PC-9 (cell line): ENCODE data around the gene ZNF846. TPM values are rescaled to one million over a fixed set of nuclear protein-coding genes. Genes with fewer than 3 reads are reported as not detected.
"Not testable (repeated sequence)": the region's sequence is repeated elsewhere in the genome, so short reads cannot be mapped to it uniquely, and the experiment has no call there.

Experiments
- BruUV-seq: library from RNA; stranded (reverse); fragments of 400-500 nt; replicated peaks from 2 replicates; lab custom pipeline; 2021; lab: Mats Ljungman, UMichigan
- CTCF ChIA-PET: fragments of 300-600 bp; sonication (Branson Sonifier 250); formaldehyde crosslinking; loops from one replicate; lab custom pipeline; 2022; ENCODE audit warnings: antibody characterized with exemption; lab: Charles Lee
- POLR2A ChIA-PET: fragments of 300-600 bp; sonication (Branson Sonifier 250); formaldehyde crosslinking; loops from one replicate; lab custom pipeline; 2022; ENCODE audit warnings: antibody characterized with exemption; ENCODE audit not compliant: unreplicated experiment; lab: Charles Lee
- DNase-seq, 2 experiments: peaks; one replicate each; pipeline versions ENCODE4 v3.0.0 to v3.0.0-alpha.2; 2015 to 2022; ENCODE audit warnings: mixed read lengths in 1 of 2
- H2AFZ ChIP-seq: fragments of 200-600 bp; sonication (generic); 2 replicates; pipeline ENCODE4 v1.8.1; 2017; ENCODE audit warnings: antibody characterized with exemption
- H3F3A ChIP-seq: fragments of 200-600 bp; sonication (generic); 2 replicates; pipeline ENCODE4 v1.8.1; 2017; ENCODE audit warnings: antibody characterized with exemption, mild to moderate bottlenecking, low read depth; ENCODE audit not compliant: insufficient read depth
- H3K27ac ChIP-seq: fragments of 200-600 bp; sonication (generic); 2 replicates; pipeline ENCODE4 v1.6.1; 2016; ENCODE audit warnings: mixed run types
- H3K27me3 ChIP-seq: fragments of 200-600 bp; sonication (generic); 2 replicates; pipeline ENCODE4 v1.6.1; 2016; ENCODE audit warnings: low read depth, mixed run types; ENCODE audit not compliant: insufficient read depth
- H3K36me3 ChIP-seq: fragments of 200-600 bp; sonication (generic); 2 replicates; pipeline ENCODE4 v1.6.1; 2016; ENCODE audit warnings: low read depth, mixed run types
- H3K4me1 ChIP-seq: fragments of 200-600 bp; sonication (generic); replicated peaks from 2 replicates; pipeline ENCODE4 v1.6.1; 2016; ENCODE audit warnings: mixed run types; ENCODE audit not compliant: insufficient read depth
- H3K4me2 ChIP-seq: fragments of 200-600 bp; sonication (generic); 2 replicates; pipeline ENCODE4 v1.6.1; 2017; ENCODE audit warnings: mixed run types
- H3K4me3 ChIP-seq: fragments of 200-600 bp; sonication (generic); 2 replicates; pipeline ENCODE4 v1.6.1; 2016; ENCODE audit warnings: mixed run types
- H3K79me2 ChIP-seq: fragments of 200-600 bp; sonication (generic); 2 replicates; pipeline ENCODE4 v1.6.1; 2017; ENCODE audit warnings: low read depth, mixed run types
- H3K9me2 ChIP-seq: fragments of 200-600 bp; sonication (generic); 2 replicates; pipeline ENCODE4 v1.8.1; 2017; ENCODE audit warnings: mild to moderate bottlenecking; ENCODE audit not compliant: insufficient read depth
- H3K9me3 ChIP-seq: fragments of 200-600 bp; sonication (generic); 2 replicates; pipeline ENCODE4 v1.8.1; 2016; ENCODE audit warnings: low read depth; ENCODE audit not compliant: insufficient read depth
- H4K20me1 ChIP-seq: fragments of 200-600 bp; sonication (generic); 2 replicates; pipeline ENCODE4 v1.8.1; 2017; ENCODE audit not compliant: insufficient read depth
- EZH2 ChIP-seq: fragments of 200-600 bp; sonication (generic); IDR thresholded peaks from 2 replicates; pipeline ENCODE4 v1.8.0; 2017; ENCODE audit warnings: antibody characterized with exemption, low read depth
- intact Hi-C: fragments of 100-400 bp; cut with micrococcal nuclease; formaldehyde crosslinking; loops from one replicate; pipeline ENCODE4 v1.10.0; 2022; ENCODE audit not compliant: unreplicated experiment
- total RNA-seq: library from RNA; stranded (reverse); gene quantifications from 2 replicates; pipeline ENCODE4 v1.2.3, GENCODE V29; 2021
- TF ChIP-seq, protein P1 (sequence below): fragments of 200-600 bp; sonication (generic); conservative IDR thresholded peaks from 2 replicates; pipeline ENCODE4 v1.6.1; 2017; ENCODE audit warnings: mixed run types, antibody characterized with exemption, mild to moderate bottlenecking, moderate library complexity

ZNF846 gene
- total RNA-seq, 1 experiment from 2014 or later = 8.3 TPM

DNA sequence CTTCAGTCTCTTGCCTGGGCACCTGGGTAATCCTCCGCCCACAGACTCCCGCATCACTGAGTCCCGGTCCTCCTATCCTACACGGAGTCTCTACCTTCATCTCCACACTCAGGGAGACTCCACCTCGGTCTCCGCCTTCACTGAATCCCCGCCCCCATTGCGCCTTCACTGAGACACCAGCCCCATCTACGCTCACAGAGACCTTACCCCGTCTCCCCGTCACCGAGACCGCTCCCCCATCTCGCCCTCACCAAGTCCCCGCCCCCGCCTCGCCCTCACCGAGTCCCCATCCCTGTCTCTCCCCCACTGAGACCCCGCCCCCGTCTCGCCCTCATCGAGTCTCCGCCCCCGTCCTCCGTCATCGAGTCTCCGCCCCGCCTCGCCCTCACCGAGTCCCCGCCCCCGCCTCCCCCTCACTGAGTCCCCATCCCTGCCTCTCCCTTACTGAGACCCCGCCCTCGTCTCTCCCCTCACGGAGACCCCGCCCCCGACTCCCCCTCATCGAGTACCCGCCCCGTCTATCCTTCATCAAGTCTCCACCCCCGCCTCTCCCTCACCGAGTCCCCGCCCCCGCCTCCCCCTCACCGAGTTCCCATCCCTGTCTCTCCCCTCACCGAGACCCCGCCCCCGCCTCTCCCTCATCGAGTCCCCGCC is 23.1 kb upstream of the ZNF846 start:
- Histone ChIP-seq H3K4me2 (peak overlapping the region; percentile 75), H3K36me3 (no peaks in the 10 kb centered on the region), H3F3A (peaks cover 25% of the 10 kb centered on the region; the same call in 1 of the 2 replicates), H3K27ac (no peak overlapping the region), H3K9me3 (0 out of 2 replicates have a peak, but pooled peaks cover 3% of the 10 kb centered on the region), H2AFZ (peak overlapping the region; percentile 68), H3K9me2 (no peaks in the 10 kb centered on the region), H3K79me2 (no peaks in the 10 kb centered on the region), H4K20me1 (no peaks in the 10 kb centered on the region), H3K27me3 (no peaks in the 10 kb centered on the region), H3K4me3 (peak overlapping the region; percentile 64), H3K4me1 (peaks cover 20% of the 10 kb centered on the region)
- TF ChIP-seq EZH2 = no peak
- TF ChIP-seq, protein P1, sequence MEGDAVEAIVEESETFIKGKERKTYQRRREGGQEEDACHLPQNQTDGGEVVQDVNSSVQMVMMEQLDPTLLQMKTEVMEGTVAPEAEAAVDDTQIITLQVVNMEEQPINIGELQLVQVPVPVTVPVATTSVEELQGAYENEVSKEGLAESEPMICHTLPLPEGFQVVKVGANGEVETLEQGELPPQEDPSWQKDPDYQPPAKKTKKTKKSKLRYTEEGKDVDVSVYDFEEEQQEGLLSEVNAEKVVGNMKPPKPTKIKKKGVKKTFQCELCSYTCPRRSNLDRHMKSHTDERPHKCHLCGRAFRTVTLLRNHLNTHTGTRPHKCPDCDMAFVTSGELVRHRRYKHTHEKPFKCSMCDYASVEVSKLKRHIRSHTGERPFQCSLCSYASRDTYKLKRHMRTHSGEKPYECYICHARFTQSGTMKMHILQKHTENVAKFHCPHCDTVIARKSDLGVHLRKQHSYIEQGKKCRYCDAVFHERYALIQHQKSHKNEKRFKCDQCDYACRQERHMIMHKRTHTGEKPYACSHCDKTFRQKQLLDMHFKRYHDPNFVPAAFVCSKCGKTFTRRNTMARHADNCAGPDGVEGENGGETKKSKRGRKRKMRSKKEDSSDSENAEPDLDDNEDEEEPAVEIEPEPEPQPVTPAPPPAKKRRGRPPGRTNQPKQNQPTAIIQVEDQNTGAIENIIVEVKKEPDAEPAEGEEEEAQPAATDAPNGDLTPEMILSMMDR = no peak
- peak; percentile 86 to 92 for DNase-seq
- no TSS peak for BruUV-seq
- intact Hi-C loops = loop anchor here (1.0 to 10.0 kb wide), 3 partner anchors 28 to 584 kb away; partner anchors contain the start of gene FBXL12
- ChIA-PET CTCF (interaction anchor here (0.6 kb wide), 1 partner anchor 637 kb away, joined by 3 read pairs; no protein-coding TSS in a partner anchor), POLR2A (no interaction called here)

DNA sequence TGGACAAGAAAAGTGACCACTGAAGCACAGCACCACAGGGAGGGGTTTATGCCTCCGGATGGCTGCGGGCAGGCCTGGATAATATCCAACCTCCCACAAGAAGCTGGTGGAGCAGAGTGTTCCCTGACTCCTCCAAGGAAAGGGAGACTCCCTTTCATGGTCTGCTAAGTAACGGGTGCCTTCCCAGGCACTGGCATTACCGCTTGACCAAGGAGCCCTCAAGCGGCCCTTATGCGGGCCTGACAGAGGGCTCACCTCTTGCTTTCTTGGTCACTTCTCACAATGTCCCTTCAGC is 22.5 kb upstream of the ZNF846 start:
- H3K36me3 ChIP-seq, H3K9me3 ChIP-seq, H3K27me3 ChIP-seq, POLR2A ChIA-PET, H4K20me1 ChIP-seq, H3K79me2 ChIP-seq, H3K27ac ChIP-seq, DNase-seq, H3K9me2 ChIP-seq, BruUV-seq: not testable (repeated sequence)
- H3K4me3 ChIP-seq = peak overlapping the region; percentile 51
- peak overlapping the region; percentile 60; the same call in 1 of the 2 replicates for H2AFZ ChIP-seq
- H3K4me2 ChIP-seq = peak overlapping the region; percentile 65
- CTCF ChIA-PET = interaction anchor here (0.6 kb wide), 1 partner anchor 637 kb away, joined by 3 read pairs; no protein-coding TSS in a partner anchor
- intact Hi-C loops = loop anchor here (5.0 to 10.0 kb wide), 2 partner anchors 476 to 584 kb away; no protein-coding TSS in a partner anchor
- H3F3A ChIP-seq = peaks cover 27% of the 10 kb centered on the region; the same call in 1 of the 2 replicates
- H3K4me1 ChIP-seq = peaks cover 18% of the 10 kb centered on the region

DNA sequence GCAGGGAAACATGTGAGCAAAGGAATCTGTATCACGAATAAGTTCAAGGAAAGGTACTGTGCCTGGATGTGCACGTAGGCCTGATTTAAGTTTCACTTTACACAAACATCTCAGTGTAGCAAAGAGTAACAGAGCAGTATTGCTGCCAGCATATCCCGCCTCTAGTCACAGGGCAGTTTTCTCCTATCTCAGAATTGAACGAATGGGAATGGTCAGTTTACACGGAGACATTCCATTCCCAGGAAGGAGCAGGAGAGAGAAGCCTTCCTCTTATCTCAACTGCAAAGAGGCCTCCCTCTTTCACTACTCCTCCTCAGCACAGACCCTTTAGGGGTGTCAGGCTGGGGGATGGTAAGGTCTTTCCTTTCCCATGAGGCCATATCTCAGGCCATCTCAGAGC is 21.0 kb upstream of the ZNF846 start:
- not testable (repeated sequence) for BruUV-seq

DNA sequence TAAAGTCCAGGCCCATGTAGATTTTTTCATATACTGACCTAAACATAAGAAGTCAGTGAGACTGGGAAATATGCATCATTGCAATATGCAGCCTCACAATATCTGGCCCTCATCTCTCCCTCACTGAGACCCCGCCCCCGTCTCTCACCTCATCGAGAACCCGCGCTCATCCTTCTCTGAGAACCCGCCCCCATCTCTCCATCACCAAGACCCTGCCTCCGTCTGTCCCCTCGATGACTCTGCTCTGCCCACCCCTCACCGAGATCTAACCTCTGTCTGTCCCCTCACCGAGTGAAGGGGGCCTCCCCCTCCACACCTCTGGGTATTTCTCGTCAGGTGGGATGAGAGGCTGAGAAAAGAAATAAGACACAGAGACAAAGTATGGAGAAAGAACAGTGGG is 20.5 kb upstream of the ZNF846 start:
- Histone ChIP-seq H3F3A (peaks cover 27% of the 10 kb centered on the region; the same call in 1 of the 2 replicates), H3K36me3 (no peaks in the 10 kb centered on the region), H3K9me3 (no peaks in the 10 kb centered on the region), H3K27ac (no peak overlapping the region), H2AFZ (no peak overlapping the region), H3K4me3 (no peak overlapping the region), H3K4me2 (no peak overlapping the region), H4K20me1 (no peaks in the 10 kb centered on the region), H3K4me1 (peaks cover 26% of the 10 kb centered on the region), H3K27me3 (no peaks in the 10 kb centered on the region), H3K9me2 (no peaks in the 10 kb centered on the region), H3K79me2 (no peaks in the 10 kb centered on the region)
- TF ChIP-seq, protein P1 = no peak
- no peak for TF ChIP-seq EZH2
- POLR2A ChIA-PET = no interaction called here
- no peak for DNase-seq
- no TSS peak for BruUV-seq
- CTCF ChIA-PET = no interaction called here
- intact Hi-C loops = no loop called here

More for the DNA sequence above, 21.0 kb upstream of the ZNF846 start:
- H3K4me2 ChIP-seq, DNase-seq, H3K9me2 ChIP-seq, H3K4me3 ChIP-seq, H3K27ac ChIP-seq, H3K79me2 ChIP-seq, H4K20me1 ChIP-seq, intact Hi-C loops, H3K9me3 ChIP-seq, POLR2A ChIA-PET, H2AFZ ChIP-seq, H3K36me3 ChIP-seq, H3K27me3 ChIP-seq: not testable (repeated sequence)
- Histone ChIP-seq H3F3A (peaks cover 30% of the 10 kb centered on the region; the same call in 1 of the 2 replicates), H3K4me1 (peaks cover 21% of the 10 kb centered on the region)
- CTCF ChIA-PET = interaction anchor here (0.6 kb wide), 1 partner anchor 13 kb away, joined by 6 read pairs; no protein-coding TSS in a partner anchor

DNA sequence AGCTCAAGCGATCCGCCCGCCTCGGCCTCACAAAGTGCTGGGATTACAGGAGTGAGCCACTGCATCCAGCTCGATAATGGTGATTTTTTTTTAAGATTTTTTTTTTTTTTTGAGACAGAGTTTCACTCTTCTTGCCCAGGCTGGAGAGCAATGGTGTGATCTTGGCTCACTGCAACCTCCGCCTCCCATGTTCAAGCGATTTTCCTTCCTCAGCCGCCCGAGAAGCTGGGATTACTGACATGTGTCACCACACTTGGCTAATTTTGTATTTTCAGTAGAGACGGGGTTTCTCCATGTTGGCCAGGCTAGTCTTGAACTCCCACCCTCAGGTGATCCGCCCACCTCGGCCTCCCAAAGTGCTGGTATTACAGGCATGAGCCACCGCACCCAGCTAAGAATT is 20.1 kb upstream of the ZNF846 start:
- DNase-seq, H3K79me2 ChIP-seq, POLR2A ChIA-PET, H3K9me3 ChIP-seq, BruUV-seq, H3K4me2 ChIP-seq, H3K27ac ChIP-seq, H4K20me1 ChIP-seq, intact Hi-C loops, H3K27me3 ChIP-seq, H3K36me3 ChIP-seq, H3K9me2 ChIP-seq, H2AFZ ChIP-seq, H3K4me3 ChIP-seq: not testable (repeated sequence)
- peaks cover 26% of the 10 kb centered on the region for H3K4me1 ChIP-seq
- peaks cover 23% of the 10 kb centered on the region; the same call in 1 of the 2 replicates for H3F3A ChIP-seq
- CTCF ChIA-PET = interaction anchor here (0.6 kb wide), 1 partner anchor 152 kb away, joined by 3 read pairs; no protein-coding TSS in a partner anchor
